ENCODE data around the gene HLCS. TPM values are rescaled to one million over a fixed set of nuclear protein-coding genes. Genes with fewer than 3 reads are reported as not detected.

Gene HLCS
- total RNA-seq, 1 experiment from 2014 or later, result 12.7 TPM

- no peaks in the 10 kb centered on the region for H3K9me3 ChIP-seq (ENCODE audit: control insufficient read depth, low read depth, low read length)
- no peak overlapping the region for H4K91ac ChIP-seq (ENCODE audit: insufficient read length, low read depth, low read length)
- H2AK5ac ChIP-seq (ENCODE audit: insufficient read length, low read length), result no peak overlapping the region
- no peaks in the 10 kb centered on the region; the same call in 1 of the 2 replicates for H3K4me1 ChIP-seq (ENCODE audit: insufficient read depth, low read length)
- H3K14ac ChIP-seq (ENCODE audit: insufficient read depth, low read length), result no peak overlapping the region; the same call in 1 of the 2 replicates
- no peaks in the 10 kb centered on the region for H4K20me1 ChIP-seq (ENCODE audit: control insufficient read depth, insufficient read depth, insufficient read length)
- no peak overlapping the region for H3K23ac ChIP-seq (ENCODE audit: insufficient read length, low read depth, low read length)
- Mint-ChIP-seq H3K36me3 (ENCODE audit: insufficient read depth in 1 of 3, low read depth in 3 of 3) (no peaks in the 10 kb centered on the region), H3K27me3 (ENCODE audit: low read depth) (peaks cover 29% of the 10 kb centered on the region), H3K4me1 (peaks cover 4 to 9% of the 10 kb centered on the region in 2 experiments), H3K4me3 (no peak overlapping the region), H3K27ac (no peak overlapping the region), H3K9me3 (no peaks in the 10 kb centered on the region)
- H4K5ac ChIP-seq (ENCODE audit: insufficient read length, low read depth, low read length), result no peak overlapping the region
- no peak overlapping the region for H3K27ac ChIP-seq (ENCODE audit: insufficient read length, low read depth, low read length)
- H3K4me2 ChIP-seq (ENCODE audit: insufficient read depth, insufficient read length, low read length), result no peak overlapping the region
- no peaks in the 10 kb centered on the region for H3K27me3 ChIP-seq (ENCODE audit: insufficient read depth, low read length)
- no peak overlapping the region for H3T11ph ChIP-seq (ENCODE audit: low read length)
- no peak overlapping the region for H3K9ac ChIP-seq (ENCODE audit: extremely low read depth, insufficient read length, low read length)
- no peak overlapping the region for H3K56ac ChIP-seq (ENCODE audit: insufficient read length, low read depth, low read length)
- H3K23me2 ChIP-seq (ENCODE audit: insufficient read length, low read depth, low read length, poor library complexity, severe bottlenecking), result no peaks in the 10 kb centered on the region
- DNase-seq, result no peak
- H3K18ac ChIP-seq (ENCODE audit: insufficient read length, low read depth, low read length), result no peak overlapping the region
- no peak overlapping the region for H2AFZ ChIP-seq (ENCODE audit: low read length)
- no peaks in the 10 kb centered on the region for H3K79me2 ChIP-seq (ENCODE audit: insufficient read depth, low read length)
- no peak overlapping the region for H3K4ac ChIP-seq (ENCODE audit: low read depth, low read length)
- no peak overlapping the region for H2BK5ac ChIP-seq (ENCODE audit: insufficient read length, low read length)
- no peaks in the 10 kb centered on the region for H3K79me1 ChIP-seq (ENCODE audit: insufficient read depth, low read depth, low read length, poor library complexity, severe bottlenecking)
- H2BK120ac ChIP-seq (ENCODE audit: low read depth, low read length, poor library complexity, severe bottlenecking), result no peak overlapping the region
- no CpG with 5 or more reads among the region's 14 CpGs for WGBS (ENCODE audit: extremely low coverage, insufficient read length, low lambda C conversion rate)
- no peak overlapping the region for H2BK12ac ChIP-seq (ENCODE audit: insufficient read length, low read depth, low read length)
- H4K8ac ChIP-seq (replicated peaks; ENCODE audit: insufficient read length, low read depth, low read length), result no peak overlapping the region
- H2BK20ac ChIP-seq (ENCODE audit: low read depth, low read length, poor library complexity, severe bottlenecking), result no peak overlapping the region
- TF ChIP-seq CTCF (conservative IDR thresholded peaks at IDR 0.05), result no peak
- no peak overlapping the region for H2BK15ac ChIP-seq (ENCODE audit: low read depth, low read length)
Observed at GRCh38 chr21:36723371-36723881, 243.0 kb downstream of the HLCS start.

Measured in H9 (cell line).